Nephron progenitor cell (in vitro differentiated cells): ENCODE results near the gene ZEB1.

Experiments
- DNase-seq: peaks from one replicate; pipeline ENCODE4 v3.0.0; 2021
- H3K27ac Mint-ChIP-seq: 2 replicates; pipeline ENCODE4 v1.8.0; 2021; ENCODE audit warnings: mild to moderate bottlenecking, moderate library complexity, mixed read lengths
- H3K27me3 Mint-ChIP-seq: 2 replicates; pipeline ENCODE4 v1.8.0; 2021; ENCODE audit warnings: mild to moderate bottlenecking, low read depth, mixed read lengths; ENCODE audit not compliant: poor library complexity
- H3K36me3 Mint-ChIP-seq: 2 replicates; pipeline ENCODE4 v1.8.0; 2021; ENCODE audit warnings: low read depth, mixed read lengths
- H3K4me1 Mint-ChIP-seq: 2 replicates; pipeline ENCODE4 v1.8.0; 2021; ENCODE audit warnings: mixed read lengths
- H3K4me3 Mint-ChIP-seq: 2 replicates; pipeline ENCODE4 v1.8.0; 2021; ENCODE audit warnings: mild to moderate bottlenecking, moderate library complexity, mixed read lengths
- H3K9me3 Mint-ChIP-seq: 2 replicates; pipeline ENCODE4 v1.8.0; 2021; ENCODE audit warnings: mild to moderate bottlenecking, moderate library complexity, mixed read lengths
- CTCF ChIP-seq: fragments of 200-600 bp; sonication (generic); IDR thresholded peaks from 2 replicates; pipeline ENCODE4 v1.5.0; 2021; ENCODE audit warnings: antibody characterized with exemption

ZEB1 gene

DNA sequence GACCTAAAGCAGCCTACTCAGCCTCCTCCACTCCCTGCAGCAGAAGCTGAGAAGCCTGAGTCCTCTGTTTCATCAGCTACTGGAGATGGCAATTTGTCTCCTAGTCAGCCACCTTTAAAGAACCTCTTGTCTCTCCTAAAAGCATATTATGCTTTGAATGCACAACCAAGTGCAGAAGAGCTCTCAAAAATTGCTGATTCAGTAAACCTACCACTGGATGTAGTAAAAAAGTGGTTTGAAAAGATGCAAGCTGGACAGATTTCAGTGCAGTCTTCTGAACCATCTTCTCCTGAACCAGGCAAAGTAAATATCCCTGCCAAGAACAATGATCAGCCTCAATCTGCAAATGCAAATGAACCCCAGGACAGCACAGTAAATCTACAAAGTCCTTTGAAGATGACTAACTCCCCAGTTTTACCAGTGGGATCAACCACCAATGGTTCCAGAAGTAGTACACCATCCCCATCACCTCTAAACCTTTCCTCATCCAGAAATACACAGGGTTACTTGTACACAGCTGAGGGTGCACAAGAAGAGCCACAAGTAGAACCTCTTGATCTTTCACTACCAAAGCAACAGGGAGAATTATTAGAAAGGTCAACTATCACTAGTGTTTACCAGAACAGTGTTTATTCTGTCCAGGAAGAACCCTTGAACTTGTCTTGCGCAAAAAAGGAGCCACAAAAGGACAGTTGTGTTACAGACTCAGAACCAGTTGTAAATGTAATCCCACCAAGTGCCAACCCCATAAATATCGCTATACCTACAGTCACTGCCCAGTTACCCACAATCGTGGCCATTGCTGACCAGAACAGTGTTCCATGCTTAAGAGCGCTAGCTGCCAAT lies 202.2 kb downstream of the ZEB1 start:
- Mint-ChIP-seq H3K9me3 (no peaks in the 10 kb centered on the region), H3K4me1 (peaks cover 6% of the 10 kb centered on the region), H3K27me3 (no peaks in the 10 kb centered on the region), H3K36me3 (peaks cover 47% of the 10 kb centered on the region), H3K4me3 (no peak overlapping the region), H3K27ac (no peak overlapping the region)
- no peak for DNase-seq
- no peak for TF ChIP-seq CTCF

DNA sequence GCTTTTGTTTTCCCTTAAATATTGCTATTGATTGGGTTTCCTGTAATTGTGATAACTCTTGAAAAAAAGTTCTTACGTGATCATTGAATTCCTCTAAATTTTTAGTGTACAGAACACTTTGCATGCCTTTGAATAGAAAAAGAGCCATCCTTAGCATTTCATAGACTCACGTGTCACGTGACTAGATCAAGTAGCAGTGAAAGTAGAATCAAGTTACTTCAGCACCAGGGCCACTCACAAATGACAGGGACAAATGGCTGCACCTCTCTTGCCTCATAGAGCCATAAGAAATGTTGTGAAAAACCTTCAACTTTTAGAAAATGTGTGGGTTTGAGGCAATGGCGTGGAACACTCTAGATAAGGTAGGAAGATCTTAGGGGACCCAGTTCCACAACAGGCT lies 203.8 kb downstream of the ZEB1 start:
- Mint-ChIP-seq H3K27ac (no peak overlapping the region), H3K4me3 (no peak overlapping the region), H3K27me3 (no peaks in the 10 kb centered on the region), H3K9me3 (no peaks in the 10 kb centered on the region), H3K36me3 (peaks cover 47% of the 10 kb centered on the region), H3K4me1 (peaks cover 6% of the 10 kb centered on the region)
- no peak for DNase-seq
- TF ChIP-seq CTCF, result no peak

DNA sequence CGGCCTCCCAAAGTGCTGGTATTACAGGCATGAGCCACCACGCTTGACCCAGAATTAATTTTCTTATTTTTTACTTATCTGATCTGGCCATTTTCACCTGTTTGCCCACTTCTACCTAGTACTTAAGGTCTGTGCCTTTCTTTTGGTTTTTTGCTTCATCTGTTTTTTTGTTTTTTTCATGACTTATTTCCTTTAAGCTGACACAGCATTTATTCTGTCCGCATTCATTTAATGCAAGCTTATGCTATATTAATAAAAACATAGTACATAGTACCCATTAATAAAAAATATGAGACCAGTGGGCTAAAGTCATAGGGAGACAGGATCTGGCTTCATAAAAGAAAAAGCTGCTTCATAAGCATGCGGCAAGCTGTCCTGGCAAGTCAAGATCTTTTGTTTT lies 205.4 kb downstream of the ZEB1 start:
- H3K9me3 Mint-ChIP-seq, result no peaks in the 10 kb centered on the region
- peaks cover 46% of the 10 kb centered on the region for H3K36me3 Mint-ChIP-seq
- H3K27ac Mint-ChIP-seq, result no peak overlapping the region

GRCh38 chr10:31526178-31526577 lies 207.2 kb downstream of the ZEB1 start:
- TF ChIP-seq CTCF, result no peak

More for the DNA sequence above, 205.4 kb downstream of the ZEB1 start:
- no peak for DNase-seq
- peaks cover 6% of the 10 kb centered on the region for H3K4me1 Mint-ChIP-seq
- no peak overlapping the region for H3K4me3 Mint-ChIP-seq
- no peaks in the 10 kb centered on the region for H3K27me3 Mint-ChIP-seq
- no peak for TF ChIP-seq CTCF

DNA sequence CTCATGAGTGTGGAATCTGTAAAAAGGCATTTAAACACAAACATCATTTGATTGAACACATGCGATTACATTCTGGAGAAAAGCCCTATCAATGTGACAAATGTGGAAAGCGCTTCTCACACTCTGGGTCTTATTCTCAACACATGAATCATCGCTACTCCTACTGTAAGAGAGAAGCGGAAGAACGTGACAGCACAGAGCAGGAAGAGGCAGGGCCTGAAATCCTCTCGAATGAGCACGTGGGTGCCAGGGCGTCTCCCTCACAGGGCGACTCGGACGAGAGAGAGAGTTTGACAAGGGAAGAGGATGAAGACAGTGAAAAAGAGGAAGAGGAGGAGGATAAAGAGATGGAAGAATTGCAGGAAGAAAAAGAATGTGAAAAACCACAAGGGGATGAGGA lies 207.7 kb downstream of the ZEB1 start:
- H3K9me3 Mint-ChIP-seq, result no peaks in the 10 kb centered on the region
- TF ChIP-seq CTCF, result no peak
- DNase-seq, result no peak
- H3K27me3 Mint-ChIP-seq, result no peaks in the 10 kb centered on the region
- no peak overlapping the region for H3K4me3 Mint-ChIP-seq
- peak overlapping the region; percentile 45 for H3K27ac Mint-ChIP-seq
- H3K4me1 Mint-ChIP-seq, result peaks cover 6% of the 10 kb centered on the region
- peaks cover 24% of the 10 kb centered on the region for H3K36me3 Mint-ChIP-seq

More at GRCh38 chr10:31526178-31526577, 207.2 kb downstream of the ZEB1 start:
- Mint-ChIP-seq H3K27me3 (no peaks in the 10 kb centered on the region), H3K4me3 (no peak overlapping the region), H3K9me3 (no peaks in the 10 kb centered on the region), H3K36me3 (peaks cover 29% of the 10 kb centered on the region), H3K4me1 (peaks cover 6% of the 10 kb centered on the region), H3K27ac (no peak overlapping the region)
- no peak for DNase-seq

DNA sequence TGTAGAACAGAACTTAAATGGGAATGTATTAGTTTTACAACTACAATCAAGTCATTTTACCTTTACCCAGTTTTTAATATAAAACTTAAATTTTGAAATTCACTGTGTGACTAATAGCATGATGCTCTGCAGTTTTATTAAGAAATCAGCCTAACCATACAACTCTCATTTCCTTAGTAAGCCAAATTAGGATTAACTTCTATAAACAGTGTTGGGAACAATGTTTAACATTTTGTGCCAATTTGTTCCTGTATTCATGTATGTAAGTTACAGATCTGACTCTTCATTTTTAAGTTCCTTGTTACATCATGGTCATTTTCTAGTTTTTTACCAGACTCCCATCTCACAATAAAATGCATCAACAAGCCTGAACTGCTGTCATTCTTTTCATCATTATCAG lies 209.8 kb downstream of the ZEB1 start:
- TF ChIP-seq CTCF, result no peak
- Mint-ChIP-seq H3K36me3 (peaks cover 9% of the 10 kb centered on the region), H3K27me3 (no peaks in the 10 kb centered on the region), H3K4me1 (no peaks in the 10 kb centered on the region), H3K27ac (no peak overlapping the region), H3K9me3 (no peaks in the 10 kb centered on the region), H3K4me3 (no peak overlapping the region)
- no peak for DNase-seq
